HG03565 (cell line): ENCODE results near the gene SMNDC1.

Experiments
- ATAC-seq: cut with Tn5 transposase; IDR thresholded peaks from one replicate; pipeline ENCODE4 v1.9.1; 2021; ENCODE audit warnings: mild to moderate bottlenecking, moderate library complexity; ENCODE audit not compliant: unreplicated experiment

SMNDC1 gene

GRCh38 chr10:110327262-110327914 lies 22.7 kb upstream of the SMNDC1 start:
- ATAC-seq = no peak

GRCh38 chr10:110326351-110327032 lies 21.8 kb upstream of the SMNDC1 start:
- ATAC-seq = peak; percentile 34

- peak; percentile 58 for ATAC-seq
Measured at GRCh38 chr10:110324805-110325280, 20.1 kb upstream of the SMNDC1 start.

GRCh38 chr10:110324201-110324804 lies 19.6 kb upstream of the SMNDC1 start:
- ATAC-seq = peak; percentile 26

GRCh38 chr10:110323503-110323902 lies 18.8 kb upstream of the SMNDC1 start:
- no peak for ATAC-seq

GRCh38 chr10:110321869-110322620 lies 17.3 kb upstream of the SMNDC1 start:
- ATAC-seq = no peak

GRCh38 chr10:110317866-110318850 lies 13.4 kb upstream of the SMNDC1 start:
- ATAC-seq = no peak

GRCh38 chr10:110313674-110314073 lies 9.0 kb upstream of the SMNDC1 start:
- ATAC-seq = no peak

GRCh38 chr10:110312206-110312605 lies 7.5 kb upstream of the SMNDC1 start:
- no peak for ATAC-seq

GRCh38 chr10:110311357-110311949 lies 6.7 kb upstream of the SMNDC1 start:
- ATAC-seq = no peak

GRCh38 chr10:110310741-110311140 lies 6.0 kb upstream of the SMNDC1 start:
- ATAC-seq = no peak

- ATAC-seq = no peak
Measured at GRCh38 chr10:110307805-110308204, 3.1 kb upstream of the SMNDC1 start.

GRCh38 chr10:110306452-110306768 lies 1.7 kb upstream of the SMNDC1 start:
- no peak for ATAC-seq

GRCh38 chr10:110305767-110306451 lies 1.2 kb upstream of the SMNDC1 start:
- ATAC-seq = peak; percentile 46

- peak; percentile 15 for ATAC-seq
Measured at GRCh38 chr10:110304394-110304779, 333 bp downstream of the SMNDC1 start.

- ATAC-seq = no peak
Measured at GRCh38 chr10:110303681-110304080, 1.0 kb downstream of the SMNDC1 start.

- ATAC-seq = no peak
Measured at GRCh38 chr10:110300486-110300986, 4.2 kb downstream of the SMNDC1 start.

- ATAC-seq = no peak
Measured at GRCh38 chr10:110296966-110297365, 7.8 kb downstream of the SMNDC1 start.

GRCh38 chr10:110286841-110287240 lies 17.9 kb downstream of the SMNDC1 start:
- ATAC-seq = no peak
